Umbilical cord (tissue), 2 donors: Measurements from ENCODE around the gene DIDO1. TPM values are rescaled to one million over a fixed set of nuclear protein-coding genes. Genes with fewer than 3 reads are reported as not detected.

ENCODE experiments used
- DNase-seq: peaks from one replicate; pipeline ENCODE4 v3.0.0-alpha.2; 2015; ENCODE audit warnings: low spot score
- total RNA-seq: library from RNA; depleted of rRNA; stranded (reverse); fragments of >200 nt; gene quantifications from one replicate; pipeline ENCODE4 v1.2.3, GENCODE V29; 2014; ENCODE audit warnings: low replicate concordance; ENCODE audit not compliant: insufficient read depth

DIDO1 gene
- total RNA-seq, 1 donor from 2014 or later: 46.9 TPM

DNA sequence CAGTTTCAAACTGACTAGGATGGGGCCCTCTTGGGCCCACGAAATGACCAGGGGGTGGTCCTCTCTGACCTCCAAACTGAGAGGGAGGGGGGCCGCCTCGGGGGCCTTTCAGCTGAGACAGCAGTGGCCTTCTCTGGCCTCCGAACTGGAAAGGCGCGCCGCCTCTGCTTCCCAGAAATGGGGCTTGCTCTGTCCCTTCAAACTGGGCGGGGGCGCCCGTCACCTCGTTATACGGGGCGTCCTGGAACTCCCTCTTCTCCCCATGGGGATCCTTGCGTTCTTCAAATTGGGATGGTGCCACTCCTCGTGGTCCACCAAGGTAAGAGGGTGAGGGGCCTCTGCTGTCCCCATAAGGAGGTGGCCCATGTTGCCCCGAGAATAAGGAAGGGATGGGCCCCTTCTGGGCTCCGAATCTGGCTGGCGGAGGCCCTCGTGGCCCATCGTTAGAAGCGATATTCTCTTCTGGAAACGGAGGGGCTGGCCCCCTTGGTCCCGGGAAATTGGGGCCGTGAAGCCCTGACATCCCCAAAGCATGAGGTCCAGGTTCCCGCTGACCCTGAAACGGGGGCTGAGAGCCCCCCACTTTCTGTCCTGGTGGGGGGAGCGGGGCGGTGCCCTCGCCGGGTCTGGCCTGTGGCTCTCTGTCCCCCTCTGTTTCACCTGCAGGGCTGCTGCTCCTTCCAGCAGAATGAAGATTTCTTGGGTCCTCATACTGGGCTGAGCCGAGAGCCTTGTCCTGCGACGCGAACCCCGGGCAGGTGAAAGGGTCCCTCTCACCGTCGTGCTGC is 46.0 kb downstream of the DIDO1 start:
- DNase-seq: no peak

DNA sequence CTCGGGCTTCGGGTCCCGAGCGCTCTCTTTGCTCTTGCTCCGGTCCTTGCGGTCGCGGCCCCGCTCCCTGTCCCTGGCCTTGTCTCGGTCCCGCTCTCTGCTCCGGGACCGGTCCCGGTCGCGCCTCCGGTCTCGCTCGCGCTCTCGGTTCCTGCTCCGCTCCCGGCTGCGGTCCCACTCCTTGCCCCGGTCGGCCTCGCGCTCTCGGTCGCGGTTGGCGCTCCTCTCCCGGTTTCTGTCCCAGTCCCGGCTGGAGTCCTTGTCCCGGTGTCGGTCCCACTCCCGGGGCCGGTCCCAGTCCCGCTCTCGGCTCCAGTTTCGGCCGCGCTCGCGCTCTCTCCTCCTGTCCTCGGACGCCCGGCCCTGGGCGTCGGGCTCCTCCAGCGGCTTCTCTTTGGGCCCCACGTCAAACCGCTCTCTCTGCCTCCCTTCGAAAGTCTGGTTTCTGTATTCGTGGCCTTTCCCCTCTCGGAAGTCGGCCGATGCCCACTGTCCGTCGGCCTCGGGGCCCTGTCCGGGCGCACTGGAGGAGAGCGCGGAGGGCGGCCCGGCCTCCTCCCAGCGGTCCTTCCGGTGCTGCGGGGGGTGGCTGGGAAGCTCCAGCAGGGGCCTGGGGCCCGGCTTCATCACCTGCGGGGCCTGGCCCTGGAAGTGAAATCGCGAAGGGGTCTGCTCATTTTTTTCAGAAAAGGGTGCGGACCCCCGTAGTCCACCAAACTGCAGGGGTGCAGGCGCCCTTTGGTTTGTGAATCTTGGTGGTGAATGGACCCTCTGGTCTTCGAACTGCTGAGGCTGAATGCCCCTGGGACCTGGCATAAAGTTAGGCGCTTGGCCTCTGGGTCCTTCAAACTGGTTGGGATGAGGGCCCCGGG is 46.8 kb downstream of the DIDO1 start:
- DNase-seq: no peak

DNA sequence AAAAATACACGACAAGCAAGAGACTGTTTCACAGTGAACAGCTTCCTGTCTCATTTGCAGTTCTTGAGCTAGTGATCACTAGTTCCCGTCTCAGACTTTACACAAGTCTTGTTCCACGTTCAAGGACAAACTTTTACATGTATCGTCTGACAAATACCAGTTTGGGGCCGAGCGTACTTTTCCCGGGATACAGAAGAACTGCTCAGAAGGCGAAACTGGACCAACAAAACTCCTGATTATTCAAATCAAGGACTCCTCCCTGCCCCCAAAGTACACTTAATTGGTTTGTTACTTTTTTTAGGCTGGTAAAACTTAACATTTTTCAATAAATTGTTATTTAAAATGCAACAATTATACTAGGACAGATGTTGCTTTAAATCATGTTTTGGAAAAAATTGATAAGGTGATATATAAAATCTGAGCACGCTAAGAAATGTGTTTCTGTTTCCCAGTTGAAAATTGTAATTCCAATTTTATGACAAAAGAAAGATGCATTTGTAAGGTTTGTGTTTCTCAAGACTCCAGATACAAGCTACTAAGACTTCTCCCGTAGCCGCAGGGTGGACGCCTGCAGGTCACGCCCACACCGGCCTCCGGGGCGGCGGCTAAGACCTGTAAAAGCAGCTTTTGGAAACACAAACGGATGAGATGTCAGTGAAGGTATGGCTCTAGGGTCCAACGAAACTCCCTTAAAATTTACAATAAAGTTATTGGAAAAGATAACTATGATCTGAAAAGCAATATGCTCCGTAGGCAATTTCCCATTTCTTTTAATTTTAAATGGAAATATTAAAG is 47.9 kb downstream of the DIDO1 start:
- no peak for DNase-seq

DNA sequence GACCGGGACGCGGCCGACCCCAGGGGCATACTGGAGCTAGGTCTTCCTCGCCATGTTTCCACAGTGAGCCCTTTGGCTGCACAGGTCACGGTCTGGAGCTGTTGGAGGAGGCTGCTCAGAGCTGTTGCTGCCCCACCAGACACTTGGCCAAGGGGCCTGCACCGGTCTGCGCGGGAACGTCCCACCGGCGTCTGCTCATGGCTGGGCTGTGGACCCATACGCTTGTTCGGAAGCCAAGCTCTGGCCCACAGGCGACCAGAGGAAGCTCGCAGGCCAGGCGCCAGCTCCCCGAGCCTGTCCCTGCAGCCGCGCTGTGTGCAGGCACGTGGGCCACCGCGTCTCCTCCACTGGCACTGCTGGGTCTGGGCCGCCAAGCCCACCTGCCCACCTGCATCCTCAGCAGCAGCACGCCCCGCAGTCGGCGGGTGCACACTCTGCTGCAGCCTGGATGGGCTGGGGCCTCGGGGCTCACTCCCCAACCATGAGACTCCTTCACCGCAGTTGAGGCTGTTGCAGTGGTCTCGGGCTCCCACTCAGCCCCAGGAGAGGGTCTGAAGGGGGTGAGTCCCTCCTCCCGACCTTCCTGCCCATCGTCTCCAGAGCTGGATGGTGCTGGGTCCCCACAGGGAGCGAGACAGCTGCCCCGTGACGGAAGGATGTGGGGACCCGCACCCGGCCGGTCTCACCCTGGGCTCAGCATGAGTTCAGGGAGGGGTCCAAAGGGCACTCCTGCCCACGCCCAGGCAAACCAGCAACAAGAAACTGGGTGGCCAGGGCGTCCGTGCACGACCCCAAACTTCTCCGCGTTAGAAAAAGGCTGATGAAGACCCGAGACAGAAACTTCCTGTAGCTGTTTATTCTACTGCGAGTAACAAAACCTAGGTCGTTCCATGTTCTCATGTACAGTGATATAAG is 49.1 kb downstream of the DIDO1 start:
- no peak for DNase-seq

DNA sequence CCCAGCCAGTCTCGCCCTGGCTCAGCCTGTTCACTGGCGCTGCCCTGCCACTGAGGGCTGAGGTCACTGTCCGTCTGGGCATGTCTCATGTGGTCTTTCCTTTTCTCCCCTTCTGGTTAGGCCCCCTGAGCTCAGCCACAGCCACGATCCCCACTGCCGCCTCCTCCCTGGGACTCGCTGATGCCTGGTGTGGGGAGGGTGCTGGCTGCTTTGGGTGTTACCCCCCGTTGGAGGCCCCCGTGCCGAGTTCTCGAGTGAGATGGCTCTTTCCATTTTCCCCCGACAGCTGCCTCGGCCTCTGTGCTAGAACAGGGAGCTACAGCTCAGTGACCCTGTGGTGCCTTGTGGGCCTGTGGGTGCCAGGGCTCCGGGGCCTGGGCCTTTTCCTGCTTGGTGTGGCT is 49.8 kb downstream of the DIDO1 start:
- DNase-seq: no peak

DNA sequence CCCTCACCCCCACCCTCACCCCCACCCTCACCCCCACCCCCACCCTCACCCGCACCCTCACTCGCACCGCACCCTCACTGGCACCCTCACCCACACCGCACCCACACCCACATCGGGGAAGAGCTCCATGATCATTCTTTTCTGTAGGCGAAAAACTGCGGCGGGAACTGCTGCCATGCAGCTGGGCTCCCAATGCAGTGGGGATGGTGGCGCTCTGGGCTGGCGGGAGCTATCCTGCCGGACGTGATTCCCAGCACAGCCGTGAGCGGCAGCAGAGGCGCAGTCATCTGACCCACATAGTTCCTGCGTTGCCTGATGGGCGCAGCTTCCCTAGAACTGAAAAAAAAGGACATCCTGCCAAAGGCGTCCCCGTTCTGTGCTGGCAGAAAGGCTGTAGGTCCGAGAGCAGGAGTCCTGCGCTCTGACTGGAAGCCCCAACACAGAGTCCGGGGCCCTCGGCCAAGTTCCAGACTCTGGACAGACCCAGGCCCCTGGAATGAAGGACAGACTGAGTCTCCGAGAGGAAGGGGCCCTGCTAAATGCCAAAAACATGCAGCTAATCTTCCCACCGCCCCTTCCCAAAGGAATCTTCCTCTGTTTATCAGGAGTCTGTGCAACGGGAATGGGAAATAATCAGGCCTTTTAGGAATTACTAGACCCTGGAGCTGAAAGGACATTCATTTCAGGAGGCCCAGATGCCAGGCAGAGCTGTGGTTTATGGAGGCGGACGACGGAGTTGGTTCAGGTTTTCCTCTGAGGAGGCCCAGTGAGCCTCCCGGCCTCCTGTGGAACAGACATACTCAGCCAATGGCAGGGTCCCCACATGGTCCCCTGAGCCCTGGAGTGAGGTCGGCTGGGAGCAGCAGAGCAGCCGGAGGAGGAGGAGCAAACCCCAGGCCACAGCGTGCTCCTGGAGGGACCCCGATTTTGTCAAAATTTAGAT is 50.6 kb downstream of the DIDO1 start:
- DNase-seq: peak; percentile 93

DNA sequence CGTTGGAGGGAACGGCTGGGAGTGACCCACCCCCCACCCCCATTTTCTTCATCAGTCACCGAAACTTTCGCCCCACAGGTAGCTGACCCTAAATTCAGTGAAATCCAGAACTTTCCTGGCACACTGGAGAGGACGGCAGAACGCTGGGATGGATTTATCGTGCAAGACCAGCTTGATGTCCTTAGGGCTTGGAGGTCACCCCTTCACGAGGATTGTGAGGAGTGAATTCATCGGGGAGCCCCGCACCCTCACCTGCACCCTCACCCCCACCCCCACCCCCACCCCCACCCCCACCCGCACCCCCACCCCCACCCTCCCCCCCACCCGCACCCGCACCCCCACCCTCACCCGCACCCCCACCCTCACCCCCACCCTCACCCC is 51.4 kb downstream of the DIDO1 start:
- DNase-seq: no peak

DNA sequence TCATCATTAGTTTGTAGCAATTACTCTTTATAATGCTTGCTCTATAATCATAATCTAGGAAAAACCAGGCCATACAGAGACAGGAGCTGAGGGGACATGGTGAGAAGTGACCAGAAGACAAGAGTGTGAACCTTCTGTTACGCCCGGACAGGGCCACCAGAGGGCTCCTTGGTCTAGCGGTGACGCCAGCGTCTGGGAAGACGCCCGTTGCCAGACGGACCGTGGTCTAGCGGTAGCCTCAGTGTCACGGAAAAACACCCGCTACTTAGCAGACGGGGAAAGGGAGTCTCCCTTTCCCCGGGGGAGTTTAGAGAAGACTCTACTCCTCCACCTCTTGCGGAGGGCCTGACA is 52.6 kb downstream of the DIDO1 start:
- DNase-seq: peak; percentile 48

DNA sequence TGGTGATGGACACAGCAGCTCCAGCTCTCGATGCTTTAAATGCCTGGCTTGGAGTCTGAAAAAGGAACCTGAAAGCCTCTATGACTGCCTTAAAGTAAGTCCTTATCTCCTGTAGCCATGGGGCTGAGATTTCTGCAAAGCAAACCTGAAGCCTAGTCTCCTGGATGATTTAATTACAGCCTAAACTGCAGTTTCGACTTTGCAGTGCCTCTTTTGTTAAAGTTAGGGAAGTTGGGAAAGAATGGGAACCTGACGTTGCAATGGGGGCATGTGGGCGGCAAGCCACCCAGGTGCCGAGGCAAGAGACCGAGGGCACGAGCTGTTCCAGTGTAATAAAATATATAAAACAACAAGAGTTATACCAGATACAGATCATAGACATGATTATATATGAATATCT is 53.0 kb downstream of the DIDO1 start:
- no peak for DNase-seq

DNA sequence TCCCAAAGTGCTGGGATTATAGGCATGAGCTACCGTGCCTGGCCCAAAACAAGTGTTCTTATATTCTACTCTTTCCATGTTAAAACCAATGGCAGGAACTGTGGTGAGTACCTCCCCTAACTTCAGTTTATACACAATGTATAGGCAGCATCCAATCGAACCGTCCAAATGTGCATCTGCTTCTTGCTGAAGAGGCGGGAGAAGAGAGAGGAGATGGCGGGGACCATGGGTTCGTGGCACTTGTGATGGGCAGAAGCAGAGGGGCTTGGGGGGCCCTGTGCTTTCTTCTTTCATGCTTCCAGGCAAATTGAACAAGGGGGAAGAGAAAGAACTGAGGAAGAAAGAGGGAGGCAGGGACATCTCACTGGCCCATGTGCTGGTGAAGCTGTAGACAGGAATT is 53.4 kb downstream of the DIDO1 start:
- DNase-seq: no peak

DNA sequence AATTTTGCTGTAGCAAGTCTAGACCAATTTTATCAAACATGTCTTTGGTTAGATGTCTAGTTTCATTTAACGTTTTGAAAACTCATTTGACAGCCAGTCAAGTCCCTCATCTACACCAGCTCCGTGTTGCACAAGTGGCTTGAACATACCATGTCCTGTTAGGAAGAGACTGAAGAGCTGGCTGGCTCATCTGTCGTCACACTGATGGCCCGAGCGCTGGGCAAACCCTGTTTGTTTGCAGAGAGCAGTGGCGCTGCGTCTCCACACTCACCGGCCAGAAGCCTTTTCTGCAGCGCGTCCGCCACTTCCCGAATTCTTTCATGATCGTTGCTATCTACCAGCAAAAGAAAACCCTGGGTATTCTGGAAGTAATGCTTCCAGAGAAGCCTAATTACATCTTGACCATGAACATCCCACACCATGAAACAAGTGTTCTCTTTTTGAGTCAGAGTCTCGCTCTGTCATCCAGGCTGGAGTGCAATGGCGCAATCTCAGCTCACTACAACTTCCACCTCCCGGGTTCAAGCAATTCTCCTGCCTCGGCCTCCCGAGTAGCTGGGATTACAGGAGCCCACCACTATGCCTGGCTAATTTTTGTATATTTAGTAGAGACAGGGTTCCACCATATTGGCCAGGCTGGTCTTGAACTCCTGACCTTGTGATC is 54.0 kb downstream of the DIDO1 start:
- no peak for DNase-seq

DNA sequence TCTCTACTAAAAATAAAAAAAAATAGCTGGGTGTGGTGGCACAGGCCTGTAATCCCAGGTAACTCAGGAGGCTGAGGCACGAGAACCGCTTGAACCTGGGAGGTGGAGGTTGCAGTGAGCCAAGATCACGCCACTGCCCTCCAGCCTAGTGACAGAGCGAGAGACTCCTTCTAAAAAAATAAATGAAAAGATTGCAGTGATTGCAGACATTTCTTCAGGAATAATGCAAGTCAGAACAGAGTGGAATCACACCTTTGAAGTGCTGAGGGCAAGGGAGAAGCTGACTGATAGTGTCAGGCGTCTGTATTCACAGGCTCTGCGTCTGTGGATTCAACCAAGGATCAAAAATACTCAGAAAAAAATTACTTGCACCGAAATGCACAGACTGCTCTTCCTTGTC is 62.1 kb downstream of the DIDO1 start:
- no peak for DNase-seq

DNA sequence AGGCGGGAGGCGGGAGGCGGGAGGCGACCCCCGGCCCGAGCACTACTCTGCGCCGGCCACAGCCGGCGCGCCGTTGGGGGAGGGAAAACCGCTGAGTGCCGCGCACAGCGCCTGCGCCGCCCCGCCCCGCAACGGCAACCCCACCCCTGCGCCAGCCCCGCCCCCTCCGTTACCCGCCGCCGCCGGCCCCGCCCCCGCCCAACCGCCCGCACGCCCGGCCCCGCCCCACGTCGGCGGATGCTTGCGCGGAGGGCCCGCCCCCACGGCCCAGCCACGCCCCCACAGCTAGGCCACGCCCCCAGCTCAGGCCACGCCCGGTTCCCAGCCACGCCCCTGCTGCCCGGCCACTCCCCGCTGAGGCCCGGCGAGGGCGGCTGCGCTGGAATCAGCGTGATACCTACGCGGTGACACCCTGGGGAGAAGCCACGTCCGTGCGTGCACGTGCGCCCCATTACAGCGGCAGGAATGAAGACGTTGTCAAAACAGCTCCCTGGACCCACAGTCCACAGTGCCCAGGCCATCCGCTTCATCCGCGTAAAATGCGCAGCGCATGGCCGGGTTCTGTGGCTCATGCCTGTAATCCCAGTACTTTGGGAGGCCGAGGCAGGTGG is 64.5 kb downstream of the DIDO1 start, which contains the start of gene TCFL5:
TCFL5 (minus strand) TSS at position 97 of the 611 bp plus-strand sequence. CDS start 152 bp downstream, outside the sequence.
- peak; percentile 88 for DNase-seq

DNA sequence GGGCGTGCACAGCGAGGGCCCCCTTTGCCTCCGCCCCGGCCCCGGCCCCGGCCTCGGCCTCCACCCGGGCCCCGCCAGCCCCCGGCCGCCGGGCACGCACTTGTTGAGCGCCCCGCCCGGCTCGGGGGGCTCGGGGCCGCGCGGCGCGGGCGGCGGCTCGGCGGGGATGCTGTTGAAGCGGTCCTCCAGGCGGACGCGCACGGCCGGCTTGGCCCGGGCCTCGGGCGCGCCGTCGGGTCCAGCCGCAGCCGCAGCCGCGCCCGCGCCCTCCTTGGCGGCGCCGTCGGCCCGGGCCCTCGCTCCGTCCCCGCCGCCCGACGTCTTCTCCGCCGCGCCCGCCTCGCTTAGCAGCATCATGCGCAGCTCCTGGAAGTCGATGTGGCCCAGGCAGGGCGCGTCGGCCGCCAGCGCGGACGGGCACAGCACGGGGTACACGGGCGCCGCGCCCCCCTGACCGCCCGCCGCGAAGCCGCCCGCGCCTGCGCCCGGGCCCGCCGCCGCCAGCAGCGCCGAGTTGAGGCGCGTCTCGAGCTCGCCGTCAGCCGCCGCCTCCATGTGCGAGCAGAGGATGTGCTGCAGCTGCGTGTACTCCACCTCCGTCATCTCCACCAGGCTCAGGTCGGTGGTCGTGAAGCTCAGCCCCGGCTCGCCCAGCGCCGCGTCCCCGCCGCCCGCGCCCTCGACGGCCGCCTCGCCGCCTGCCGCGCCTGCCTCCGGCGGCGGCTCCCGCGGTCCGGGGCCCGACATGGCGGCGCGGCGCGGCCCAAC is 65.2 kb downstream of the DIDO1 start:
- no peak for DNase-seq

DNA sequence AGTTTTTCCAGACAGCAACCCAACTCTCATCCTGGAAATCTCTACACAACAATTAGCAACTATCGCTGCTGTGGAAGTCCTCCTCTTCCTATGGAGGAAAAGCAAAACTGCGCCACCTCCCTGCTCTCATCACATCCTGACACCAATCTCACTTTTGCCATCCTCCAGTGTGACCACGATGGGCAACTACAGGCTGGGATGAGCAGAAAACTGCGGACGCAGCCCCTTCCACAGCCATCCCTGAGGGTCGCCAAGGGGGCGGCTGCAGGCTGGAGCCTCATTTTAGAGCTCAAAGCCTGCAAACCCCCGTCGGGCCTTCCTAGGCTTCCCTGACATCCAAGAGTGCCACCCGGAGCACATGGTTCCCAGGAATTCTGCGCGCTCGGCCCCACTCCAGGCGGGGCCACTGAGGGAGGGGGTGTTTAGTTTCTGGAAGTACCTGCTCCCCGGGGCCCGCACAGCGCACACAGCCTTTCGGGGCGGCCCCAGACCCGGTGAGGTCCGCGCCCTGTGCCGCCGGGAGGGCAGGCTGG is 65.8 kb downstream of the DIDO1 start:
- peak; percentile 60 for DNase-seq

DNA sequence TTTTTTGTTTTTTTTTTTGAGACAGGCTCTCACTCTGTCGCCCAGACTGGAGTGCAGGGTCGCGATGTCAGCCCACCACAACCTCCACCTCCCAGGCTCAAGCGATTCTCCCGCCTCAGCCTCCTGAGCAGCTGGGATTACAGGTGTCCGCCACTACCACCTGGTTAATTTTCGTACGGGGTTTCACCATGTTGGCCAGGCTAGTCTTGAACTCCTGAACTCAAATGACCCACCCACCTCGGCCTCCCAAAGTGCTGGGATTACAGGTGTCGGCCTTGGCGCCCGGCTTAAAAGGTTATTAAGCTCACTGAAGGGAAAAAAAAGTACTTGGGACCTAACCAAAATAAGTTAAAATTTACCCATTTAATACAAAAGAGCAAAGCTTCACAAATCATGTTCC is 66.6 kb downstream of the DIDO1 start:
- no peak for DNase-seq

DNA sequence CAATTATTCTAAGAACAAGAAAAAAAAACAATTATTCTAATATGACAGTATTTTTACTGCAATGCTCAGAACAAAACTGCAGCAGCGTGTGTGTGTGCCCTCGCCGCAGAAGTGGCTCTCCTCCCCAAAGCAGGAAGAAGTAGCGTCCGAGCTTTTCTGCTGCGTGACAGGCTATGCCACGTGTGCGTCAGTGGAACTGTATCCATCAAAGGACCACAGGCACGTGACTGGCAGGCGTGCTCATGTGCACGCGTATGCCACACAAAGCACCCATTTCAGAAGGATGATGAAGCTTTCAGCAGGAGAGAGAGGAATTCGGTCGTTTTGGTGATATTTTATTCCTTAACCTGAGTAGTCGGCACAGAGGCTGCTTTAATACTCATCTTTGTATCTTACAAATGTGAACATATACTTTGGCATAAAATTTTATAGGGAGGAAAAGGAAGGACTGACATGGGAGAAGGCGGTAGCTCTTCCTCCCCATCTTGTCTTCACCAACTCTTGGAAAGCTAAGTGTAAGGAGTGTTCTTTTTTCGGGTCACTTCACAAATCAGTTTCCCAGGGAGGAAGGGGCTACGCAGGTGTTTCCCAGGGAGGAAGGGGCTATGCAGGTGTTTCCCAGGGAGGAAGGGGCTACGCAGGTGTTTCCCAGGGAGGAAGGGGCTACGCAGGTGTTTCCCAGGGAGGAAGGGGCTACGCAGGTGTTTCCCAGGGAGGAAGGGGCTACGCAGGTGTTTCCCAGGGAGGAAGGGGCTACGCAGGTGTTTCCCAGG is 68.1 kb downstream of the DIDO1 start:
- no peak for DNase-seq
